ENCODE results near the gene LYRM9. TPM values are rescaled to one million over a fixed set of nuclear protein-coding genes. Genes with fewer than 3 reads are reported as not detected.

Gene LYRM9
- polyA plus RNA-seq, 1 donor (not counting 4 experiments of a cell fraction or from before 2014, with no cell fraction given): 3.0 TPM

DNA sequence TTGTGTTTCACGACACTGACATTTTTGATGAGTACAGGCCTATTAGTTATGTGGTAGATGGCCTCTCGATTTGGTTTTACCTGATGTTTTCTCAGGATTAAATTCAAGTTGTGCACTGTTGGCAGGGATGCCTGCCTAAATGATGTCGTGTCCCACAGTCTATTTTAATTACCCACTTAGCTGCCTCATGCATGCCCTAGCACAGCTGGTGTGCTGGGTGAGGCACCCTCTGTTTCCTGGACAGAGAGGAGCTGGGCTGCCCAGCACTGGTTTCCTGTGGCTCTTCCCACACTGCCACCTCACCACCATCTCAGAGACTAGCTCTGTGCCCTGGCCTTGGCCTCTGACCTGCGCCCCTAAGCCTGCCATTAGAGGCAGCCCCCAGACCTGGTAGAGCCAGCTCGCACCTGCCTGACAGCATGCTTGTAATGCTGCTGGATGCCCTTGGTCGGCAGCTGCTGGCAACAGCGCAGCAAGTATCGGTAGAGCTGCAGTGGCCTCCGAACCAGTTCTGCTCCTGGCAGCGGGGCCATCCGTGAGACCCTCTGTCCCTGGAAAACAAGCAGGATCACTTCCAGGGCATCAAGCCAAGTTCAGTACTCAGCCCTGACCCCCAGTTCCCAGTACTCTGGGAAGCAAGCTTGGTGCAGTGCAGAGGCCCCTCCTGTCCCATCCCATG, 10.9 kb downstream of the LYRM9 start:
- TF ChIP-seq EZH2 (IDR thresholded peaks at IDR 0.05; ENCODE audit: low read length): no peak
- TF ChIP-seq, protein P1, sequence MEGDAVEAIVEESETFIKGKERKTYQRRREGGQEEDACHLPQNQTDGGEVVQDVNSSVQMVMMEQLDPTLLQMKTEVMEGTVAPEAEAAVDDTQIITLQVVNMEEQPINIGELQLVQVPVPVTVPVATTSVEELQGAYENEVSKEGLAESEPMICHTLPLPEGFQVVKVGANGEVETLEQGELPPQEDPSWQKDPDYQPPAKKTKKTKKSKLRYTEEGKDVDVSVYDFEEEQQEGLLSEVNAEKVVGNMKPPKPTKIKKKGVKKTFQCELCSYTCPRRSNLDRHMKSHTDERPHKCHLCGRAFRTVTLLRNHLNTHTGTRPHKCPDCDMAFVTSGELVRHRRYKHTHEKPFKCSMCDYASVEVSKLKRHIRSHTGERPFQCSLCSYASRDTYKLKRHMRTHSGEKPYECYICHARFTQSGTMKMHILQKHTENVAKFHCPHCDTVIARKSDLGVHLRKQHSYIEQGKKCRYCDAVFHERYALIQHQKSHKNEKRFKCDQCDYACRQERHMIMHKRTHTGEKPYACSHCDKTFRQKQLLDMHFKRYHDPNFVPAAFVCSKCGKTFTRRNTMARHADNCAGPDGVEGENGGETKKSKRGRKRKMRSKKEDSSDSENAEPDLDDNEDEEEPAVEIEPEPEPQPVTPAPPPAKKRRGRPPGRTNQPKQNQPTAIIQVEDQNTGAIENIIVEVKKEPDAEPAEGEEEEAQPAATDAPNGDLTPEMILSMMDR (optimal IDR thresholded peaks at IDR 0.05 in 1 of 3, IDR thresholded peaks at IDR 0.05 in 1 of 3, conservative IDR thresholded peaks at IDR 0.05 in 1 of 3; ENCODE audit: extremely low read depth in 1 of 3, insufficient read depth in 2 of 3, low read length in 3 of 3): no peak
- no peak for FAIRE-seq

DNA sequence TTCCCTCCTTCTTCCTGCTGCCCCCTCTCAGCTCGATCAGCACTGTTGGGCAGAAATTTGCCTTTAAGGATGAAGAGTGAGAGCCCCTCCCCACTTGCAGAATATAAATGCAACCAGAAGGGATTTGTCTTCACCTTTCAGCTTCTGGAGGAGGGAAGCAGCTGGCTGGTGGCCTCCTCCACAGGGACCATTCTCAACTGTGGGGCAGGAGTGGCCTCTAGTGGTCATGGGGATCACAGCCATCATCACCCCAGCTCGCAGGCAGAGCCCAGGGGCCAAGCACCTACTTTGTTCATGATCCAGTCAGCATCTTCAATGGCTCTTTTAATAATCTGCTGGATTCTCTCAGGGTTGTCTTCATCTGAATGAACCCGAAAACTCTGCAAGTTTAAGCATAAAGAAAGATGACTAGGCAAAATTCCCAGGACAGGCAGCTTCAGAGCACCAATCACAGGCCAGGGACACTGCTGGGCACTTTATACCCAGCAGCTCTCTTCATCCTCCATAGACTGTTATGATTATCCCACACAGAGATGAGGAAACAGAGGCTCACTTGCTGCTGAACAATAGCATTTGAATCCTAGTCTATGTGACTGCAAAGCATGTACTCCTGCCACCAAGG, 13.1 kb downstream of the LYRM9 start:
- no peaks in the 10 kb centered on the region for H3K79me2 ChIP-seq (ENCODE audit: control insufficient read depth, insufficient read depth, low read length)
- H4K20me1 ChIP-seq (ENCODE audit: control insufficient read depth, extremely low read depth, insufficient read depth, low read length): no peaks in the 10 kb centered on the region
- no peak overlapping the region for H2AFZ ChIP-seq (ENCODE audit: control insufficient read depth, low read length)
- no peak overlapping the region for H3K27ac ChIP-seq (ENCODE audit: control insufficient read depth, insufficient read depth, low read length)
- H3K9me1 ChIP-seq (ENCODE audit: control insufficient read depth, extremely low read depth, insufficient read depth, low read length): no peaks in the 10 kb centered on the region
- no peaks in the 10 kb centered on the region for H3K9me3 ChIP-seq (ENCODE audit: control insufficient read depth, low read depth, low read length)
- FAIRE-seq: peak; percentile 62
- TF ChIP-seq, protein P1 (optimal IDR thresholded peaks at IDR 0.05 in 1 of 3, IDR thresholded peaks at IDR 0.05 in 1 of 3, conservative IDR thresholded peaks at IDR 0.05 in 1 of 3; ENCODE audit: extremely low read depth in 1 of 3, insufficient read depth in 2 of 3, low read length in 3 of 3): peak; percentile 90 to 99 (median 94)
- no peak for TF ChIP-seq EZH2 (IDR thresholded peaks at IDR 0.05; ENCODE audit: low read length)
- H3K9ac ChIP-seq (ENCODE audit: control insufficient read depth, extremely low read depth, insufficient read depth, low read length): no peak overlapping the region
- dilution Hi-C loops (cut with MboI; ENCODE audit: extremely low pct_ligation_motif_present, low sequenced_read_pairs): no loop called here
- H3K27me3 ChIP-seq (ENCODE audit: control insufficient read depth, extremely low read depth, insufficient read depth, low read length): peaks cover 8% of the 10 kb centered on the region
- no peak overlapping the region for H3K4me2 ChIP-seq (ENCODE audit: control insufficient read depth, extremely low read depth, insufficient read depth, low read depth, low read length)
- no peak overlapping the region for H3K4me3 ChIP-seq (ENCODE audit: control insufficient read depth in 2 of 3, extremely low read depth in 1 of 3, insufficient read depth in 2 of 3, low read depth in 1 of 3, low read length in 3 of 3)
- DNase-seq (ENCODE audit: low read depth, low spot score): no peak
- no peaks in the 10 kb centered on the region for H3K4me1 ChIP-seq (ENCODE audit: control insufficient read depth, extremely low read depth, insufficient read depth, low read length)
- no peaks in the 10 kb centered on the region for H3K36me3 ChIP-seq (ENCODE audit: control insufficient read depth in 2 of 2, extremely low read depth in 1 of 2, insufficient read depth in 2 of 2, low read length in 2 of 2)

More for the DNA sequence above, 10.9 kb downstream of the LYRM9 start:
- no peak overlapping the region for H3K27ac ChIP-seq (ENCODE audit: control insufficient read depth, insufficient read depth, low read length)
- dilution Hi-C loops (cut with MboI; ENCODE audit: extremely low pct_ligation_motif_present, low sequenced_read_pairs): no loop called here
- H3K79me2 ChIP-seq (ENCODE audit: control insufficient read depth, insufficient read depth, low read length): no peaks in the 10 kb centered on the region
- H3K27me3 ChIP-seq (ENCODE audit: control insufficient read depth, extremely low read depth, insufficient read depth, low read length): peaks cover 5% of the 10 kb centered on the region
- H3K4me3 ChIP-seq (ENCODE audit: control insufficient read depth in 2 of 3, extremely low read depth in 1 of 3, insufficient read depth in 2 of 3, low read depth in 1 of 3, low read length in 3 of 3): no peak overlapping the region
- H3K4me2 ChIP-seq (ENCODE audit: control insufficient read depth, extremely low read depth, insufficient read depth, low read depth, low read length): no peak overlapping the region
- no peak overlapping the region for H2AFZ ChIP-seq (ENCODE audit: control insufficient read depth, low read length)
- H3K9me3 ChIP-seq (ENCODE audit: control insufficient read depth, low read depth, low read length): no peaks in the 10 kb centered on the region
- no peak overlapping the region for H3K9ac ChIP-seq (ENCODE audit: control insufficient read depth, extremely low read depth, insufficient read depth, low read length)
- no peak for DNase-seq (ENCODE audit: low read depth, low spot score)
- H3K36me3 ChIP-seq (ENCODE audit: control insufficient read depth in 2 of 2, extremely low read depth in 1 of 2, insufficient read depth in 2 of 2, low read length in 2 of 2): no peaks in the 10 kb centered on the region
- H3K9me1 ChIP-seq (ENCODE audit: control insufficient read depth, extremely low read depth, insufficient read depth, low read length): no peaks in the 10 kb centered on the region
- no peaks in the 10 kb centered on the region for H3K4me1 ChIP-seq (ENCODE audit: control insufficient read depth, extremely low read depth, insufficient read depth, low read length)
- H4K20me1 ChIP-seq (ENCODE audit: control insufficient read depth, extremely low read depth, insufficient read depth, low read length): no peaks in the 10 kb centered on the region
